ENCODE data around the gene RSRC1. TPM values are rescaled to one million over a fixed set of nuclear protein-coding genes. Genes with fewer than 3 reads are reported as not detected.
A peak's percentile ranks its signal among the peaks of the same experiment; 100 is the strongest.

The RSRC1 gene
- total RNA-seq, 4 donors from 2014 or later = 22.5 to 41.4 (median 32.9) TPM

GRCh38 chr3:158103081-158103886 is 6.6 kb upstream of the RSRC1 start:
- peaks cover 27 to 100% (median 76%) of the 10 kb centered on the region in 4 donors for H3K27me3 ChIP-seq
- peak overlapping the region in 2 of 4 donors; percentile 26 to 53 for H3K4me3 ChIP-seq
- no peak overlapping the region for H3K27ac ChIP-seq
- intact Hi-C loops (cut with DNase I) = no loop called here
- TF ChIP-seq POLR2A (IDR thresholded peaks at IDR 0.05) = no peak
- TF ChIP-seq CTCF (IDR thresholded peaks at IDR 0.05) = no peak
- 5 to 14% methylated on average over 15 to 36 of the region's 52 CpGs for WGBS, 2 donors
- no peaks in the 10 kb centered on the region for H3K36me3 ChIP-seq
- H3K9me3 ChIP-seq = no peaks in the 10 kb centered on the region
- no peak for DNase-seq
- peaks cover 30 to 54% (median 38%) of the 10 kb centered on the region in 3 donors for H3K4me1 ChIP-seq

GRCh38 chr3:158103887-158104327 is 6.0 kb upstream of the RSRC1 start:
- DNase-seq = no peak
- 23 to 24% methylated on average over 13 to 17 of the region's 19 CpGs for WGBS, 2 donors
- intact Hi-C loops (cut with DNase I) = no loop called here

GRCh38 chr3:158104431-158104921 is 5.4 kb upstream of the RSRC1 start:
- H3K4me3 ChIP-seq = peak overlapping the region in 2 of 4 donors; percentile 47 to 70
- H3K9me3 ChIP-seq = no peaks in the 10 kb centered on the region
- H3K27ac ChIP-seq = no peak overlapping the region
- no peaks in the 10 kb centered on the region for H3K36me3 ChIP-seq
- DNase-seq = no peak
- peaks cover 30 to 54% (median 38%) of the 10 kb centered on the region in 3 donors for H3K4me1 ChIP-seq
- 35 to 39% methylated on average over 5 of the region's 5 CpGs for WGBS, 2 donors
- peaks cover 38 to 100% (median 75%) of the 10 kb centered on the region in 4 donors for H3K27me3 ChIP-seq
- intact Hi-C loops (cut with DNase I) = no loop called here
- TF ChIP-seq POLR2A (IDR thresholded peaks at IDR 0.05) = no peak
- TF ChIP-seq CTCF (IDR thresholded peaks at IDR 0.05) = no peak

More at GRCh38 chr3:158103887-158104327, 6.0 kb upstream of the RSRC1 start:
- TF ChIP-seq CTCF (IDR thresholded peaks at IDR 0.05) (no peak), POLR2A (IDR thresholded peaks at IDR 0.05) (no peak)
- H3K27ac ChIP-seq = no peak overlapping the region
- H3K4me1 ChIP-seq = peaks cover 30 to 50% (median 36%) of the 10 kb centered on the region in 3 donors
- H3K4me3 ChIP-seq = peak overlapping the region in 2 of 4 donors; percentile 26 to 53
- peaks cover 34 to 100% (median 77%) of the 10 kb centered on the region in 4 donors for H3K27me3 ChIP-seq
- H3K36me3 ChIP-seq = no peaks in the 10 kb centered on the region
- no peaks in the 10 kb centered on the region for H3K9me3 ChIP-seq

- H3K27ac ChIP-seq = no peak overlapping the region
- DNase-seq = no peak
- TF ChIP-seq CTCF (IDR thresholded peaks at IDR 0.05) = no peak
- TF ChIP-seq POLR2A (IDR thresholded peaks at IDR 0.05) = no peak
Measured at GRCh38 chr3:158105119-158105709, 4.7 kb upstream of the RSRC1 start.

More at GRCh38 chr3:158105119-158105709, 4.7 kb upstream of the RSRC1 start:
- peaks cover 30 to 57% (median 38%) of the 10 kb centered on the region in 3 donors for H3K4me1 ChIP-seq
- peaks cover 38 to 94% (median 68%) of the 10 kb centered on the region in 4 donors for H3K27me3 ChIP-seq
- H3K36me3 ChIP-seq = no peaks in the 10 kb centered on the region
- 6 to 10% methylated on average over 7 to 31 of the region's 39 CpGs for WGBS, 2 donors
- peak overlapping the region; percentile 24 to 70 (median 38) for H3K4me3 ChIP-seq
- no peaks in the 10 kb centered on the region for H3K9me3 ChIP-seq
- intact Hi-C loops (cut with DNase I) = no loop called here

Measured in esophagus squamous epithelium (tissue), 5 donors.